ENCODE results near the gene NEURL3. TPM values are rescaled to one million over a fixed set of nuclear protein-coding genes. Genes with fewer than 3 reads are reported as not detected.
A peak's percentile ranks its signal among the peaks of the same experiment; 100 is the strongest.

Gene NEURL3
- total RNA-seq, 3 donors from 2014 or later: 2.1 to 5.2 (median 2.3) TPM

GRCh38 chr2:96485751-96486651, 19.2 kb downstream of the NEURL3 start:
- TF ChIP-seq, protein P1, sequence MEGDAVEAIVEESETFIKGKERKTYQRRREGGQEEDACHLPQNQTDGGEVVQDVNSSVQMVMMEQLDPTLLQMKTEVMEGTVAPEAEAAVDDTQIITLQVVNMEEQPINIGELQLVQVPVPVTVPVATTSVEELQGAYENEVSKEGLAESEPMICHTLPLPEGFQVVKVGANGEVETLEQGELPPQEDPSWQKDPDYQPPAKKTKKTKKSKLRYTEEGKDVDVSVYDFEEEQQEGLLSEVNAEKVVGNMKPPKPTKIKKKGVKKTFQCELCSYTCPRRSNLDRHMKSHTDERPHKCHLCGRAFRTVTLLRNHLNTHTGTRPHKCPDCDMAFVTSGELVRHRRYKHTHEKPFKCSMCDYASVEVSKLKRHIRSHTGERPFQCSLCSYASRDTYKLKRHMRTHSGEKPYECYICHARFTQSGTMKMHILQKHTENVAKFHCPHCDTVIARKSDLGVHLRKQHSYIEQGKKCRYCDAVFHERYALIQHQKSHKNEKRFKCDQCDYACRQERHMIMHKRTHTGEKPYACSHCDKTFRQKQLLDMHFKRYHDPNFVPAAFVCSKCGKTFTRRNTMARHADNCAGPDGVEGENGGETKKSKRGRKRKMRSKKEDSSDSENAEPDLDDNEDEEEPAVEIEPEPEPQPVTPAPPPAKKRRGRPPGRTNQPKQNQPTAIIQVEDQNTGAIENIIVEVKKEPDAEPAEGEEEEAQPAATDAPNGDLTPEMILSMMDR (IDR thresholded peaks at IDR 0.05): no peak
- H3K4me1 ChIP-seq (ENCODE audit: low read depth): no peaks in the 10 kb centered on the region

GRCh38 chr2:96485350-96485749, 19.8 kb downstream of the NEURL3 start:
- H3K4me3 ChIP-seq: no peak overlapping the region
- intact Hi-C loops (cut with DNase I, micrococcal nuclease): no loop called here

More at GRCh38 chr2:96485751-96486651, 19.2 kb downstream of the NEURL3 start:
- Histone ChIP-seq H3K9me3 (no peaks in the 10 kb centered on the region), H3K36me3 (ENCODE audit: low read depth) (no peaks in the 10 kb centered on the region), H3K4me3 (no peak overlapping the region)
- DNase-seq (peak; percentile 80 to 84 (median 82)), ATAC-seq (peak; percentile 98)
- intact Hi-C loops (cut with DNase I, micrococcal nuclease): no loop called here

GRCh38 chr2:96484091-96484490, 21.1 kb downstream of the NEURL3 start:
- no peaks in the 10 kb centered on the region for H3K9me3 ChIP-seq
- no peak for ATAC-seq
- no peaks in the 10 kb centered on the region for H3K4me1 ChIP-seq (ENCODE audit: low read depth)
- TF ChIP-seq, protein P1 (IDR thresholded peaks at IDR 0.05): no peak
- intact Hi-C loops (cut with DNase I, micrococcal nuclease): no loop called here
- no peak overlapping the region for H3K4me3 ChIP-seq
- H3K36me3 ChIP-seq (ENCODE audit: low read depth): no peaks in the 10 kb centered on the region
- no peak for DNase-seq

More at GRCh38 chr2:96485350-96485749, 19.8 kb downstream of the NEURL3 start:
- DNase-seq: no peak
- Histone ChIP-seq H3K9me3 (no peaks in the 10 kb centered on the region), H3K4me1 (ENCODE audit: low read depth) (no peaks in the 10 kb centered on the region), H3K36me3 (ENCODE audit: low read depth) (no peaks in the 10 kb centered on the region)
- TF ChIP-seq, protein P1 (IDR thresholded peaks at IDR 0.05): no peak
- ATAC-seq: peak; percentile 8

DNA sequence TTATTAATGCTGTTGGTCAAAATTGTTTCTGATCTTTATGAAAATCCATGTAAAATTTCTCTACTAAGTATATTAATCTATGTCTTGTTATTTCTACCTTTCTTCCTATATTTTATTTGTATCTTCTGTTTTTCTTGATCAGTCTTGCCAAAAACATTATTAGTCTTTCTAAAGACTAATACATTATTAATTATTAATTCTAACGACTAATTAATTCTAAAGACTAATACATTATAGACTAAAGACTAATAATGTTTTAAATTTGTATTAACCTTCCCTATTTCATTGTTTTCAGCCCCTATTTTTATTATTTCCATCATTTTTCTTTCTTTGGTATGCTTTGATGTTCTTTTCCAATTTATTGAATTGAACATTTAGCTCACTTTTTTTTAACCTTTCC, 27.7 kb downstream of the NEURL3 start:
- Histone ChIP-seq H3K4me1 (ENCODE audit: low read depth) (no peaks in the 10 kb centered on the region), H3K36me3 (ENCODE audit: low read depth) (no peaks in the 10 kb centered on the region), H3K4me3 (no peak overlapping the region), H3K9me3 (no peaks in the 10 kb centered on the region)
- DNase-seq: no peak
- TF ChIP-seq, protein P1 (IDR thresholded peaks at IDR 0.05): no peak
- intact Hi-C loops (cut with DNase I, micrococcal nuclease): no loop called here
- no peak for ATAC-seq

DNA sequence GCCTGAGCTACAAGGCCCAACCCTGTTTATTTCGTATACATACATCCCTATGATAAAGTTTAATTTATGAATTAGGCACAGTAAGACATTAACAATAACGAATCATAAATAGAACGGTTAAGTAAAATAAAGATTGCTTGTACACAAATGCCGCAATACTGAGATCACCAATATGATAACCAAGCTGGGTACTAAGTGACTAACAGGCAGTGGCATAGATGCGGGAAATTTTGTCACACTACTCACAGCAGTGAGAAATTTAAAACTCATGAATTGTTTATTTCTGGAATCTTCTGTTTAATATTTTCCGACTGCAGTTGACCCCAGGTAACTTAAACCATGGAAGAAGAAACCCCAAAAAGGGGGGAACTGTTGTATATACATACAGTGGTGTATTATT, 33.4 kb downstream of the NEURL3 start:
- H3K4me1 ChIP-seq (ENCODE audit: low read depth): no peaks in the 10 kb centered on the region
- intact Hi-C loops (cut with DNase I, micrococcal nuclease): no loop called here

More for the DNA sequence above, 33.4 kb downstream of the NEURL3 start:
- no peak for ATAC-seq
- TF ChIP-seq, protein P1 (IDR thresholded peaks at IDR 0.05): no peak
- Histone ChIP-seq H3K36me3 (ENCODE audit: low read depth) (no peaks in the 10 kb centered on the region), H3K4me3 (no peak overlapping the region), H3K9me3 (no peaks in the 10 kb centered on the region)
- no peak for DNase-seq
